NCI-H187 (cell line): ENCODE measurements around the gene CDH4.
"Not testable (repeated sequence)": the region's sequence is repeated elsewhere in the genome, so short reads cannot be mapped to it uniquely, and the experiment has no call there.

ENCODE experiments used
- DNase-seq, 2 experiments: peaks; one replicate each; lab custom pipeline; 2025; lab: John Stamatoyannopoulos, UW

Gene CDH4

GRCh38 chr20:61439251-61439650 lies 187.2 kb downstream of the CDH4 start:
- no peak for DNase-seq

- no peak for DNase-seq
Observed at GRCh38 chr20:61440548-61441055, 188.5 kb downstream of the CDH4 start.

GRCh38 chr20:61441537-61441936 lies 189.5 kb downstream of the CDH4 start:
- DNase-seq, result no peak

GRCh38 chr20:61442075-61442670 lies 190.1 kb downstream of the CDH4 start:
- DNase-seq, result no peak

- DNase-seq, result no peak
Observed at GRCh38 chr20:61442718-61443117, 190.7 kb downstream of the CDH4 start.

- no peak for DNase-seq
Observed at GRCh38 chr20:61443443-61444126, 191.5 kb downstream of the CDH4 start.

GRCh38 chr20:61444637-61445036 lies 192.6 kb downstream of the CDH4 start:
- no peak for DNase-seq

- no peak for DNase-seq
Observed at GRCh38 chr20:61445138-61445537, 193.1 kb downstream of the CDH4 start.

GRCh38 chr20:61445741-61446140 lies 193.7 kb downstream of the CDH4 start:
- DNase-seq, result no peak

- no peak for DNase-seq
Observed at GRCh38 chr20:61447952-61448351, 195.9 kb downstream of the CDH4 start.

- no peak for DNase-seq
Observed at GRCh38 chr20:61448386-61448785, 196.3 kb downstream of the CDH4 start.

- no peak for DNase-seq
Observed at GRCh38 chr20:61449057-61449609, 197.1 kb downstream of the CDH4 start.

- DNase-seq, result no peak
Observed at GRCh38 chr20:61449916-61450315, 197.9 kb downstream of the CDH4 start.

- no peak for DNase-seq
Observed at GRCh38 chr20:61450549-61450948, 198.5 kb downstream of the CDH4 start.

GRCh38 chr20:61451009-61451408 lies 198.9 kb downstream of the CDH4 start:
- no peak for DNase-seq

- no peak for DNase-seq
Observed at GRCh38 chr20:61451953-61452352, 199.9 kb downstream of the CDH4 start.

GRCh38 chr20:61453219-61453618 lies 201.2 kb downstream of the CDH4 start:
- no peak for DNase-seq

GRCh38 chr20:61453623-61454022 lies 201.6 kb downstream of the CDH4 start:
- DNase-seq, result not testable (repeated sequence)

- DNase-seq, result no peak
Observed at GRCh38 chr20:61454053-61454452, 202.0 kb downstream of the CDH4 start.

GRCh38 chr20:61455508-61456215 lies 203.6 kb downstream of the CDH4 start:
- DNase-seq, result no peak

GRCh38 chr20:61457725-61458124 lies 205.7 kb downstream of the CDH4 start:
- no peak for DNase-seq

GRCh38 chr20:61458146-61458746 lies 206.2 kb downstream of the CDH4 start:
- no peak for DNase-seq
